Natural killer cell treated with Interleukin-12 subunit alpha and Interleukin-12 subunit beta and Interleukin-15 and Interleukin-18, amount 100 ng/mL, for 72 hours (primary cell): ENCODE results near the gene HOOK1. TPM values are rescaled to one million over a fixed set of nuclear protein-coding genes. Genes with fewer than 3 reads are reported as not detected.
"Not testable (repeated sequence)": the region's sequence is repeated elsewhere in the genome, so short reads cannot be mapped to it uniquely, and the experiment has no call there.

Experiments used
- ATAC-seq, 2 donors: fragments of 150-1000 bp; cut with Tn5 transposase in 1 of 2; sonication (Bioruptor Pico), chemical (Tn5 transposase) in 1 of 2; 2 replicates each; pipeline ENCODE4 v1.10.0; 2021
- DNase-seq: peaks from one replicate; pipeline ENCODE4 v3.0.0; 2022; ENCODE audit warnings: low spot score
- H3K27ac Mint-ChIP-seq, 2 donors: 1 replicate in 1 of 2; 2 replicates in 1 of 2; pipeline ENCODE4 v1.8.0; 2022; ENCODE audit warnings: mixed read lengths in 2 of 2, mild to moderate bottlenecking in 1 of 2, moderate library complexity in 1 of 2
- H3K27me3 Mint-ChIP-seq, 2 donors: 1 replicate in 1 of 2; 2 replicates in 1 of 2; pipeline ENCODE4 v1.8.0; 2022; ENCODE audit warnings: mixed read lengths in 2 of 2
- H3K36me3 Mint-ChIP-seq: one replicate; pipeline ENCODE4 v1.8.0; 2022; ENCODE audit warnings: mixed read lengths
- H3K4me1 Mint-ChIP-seq, 2 donors: 1 replicate in 1 of 2; 2 replicates in 1 of 2; pipeline ENCODE4 v1.8.0; 2022; ENCODE audit warnings: low read depth in 2 of 2, mixed read lengths in 2 of 2, mild to moderate bottlenecking in 1 of 2
- H3K4me3 Mint-ChIP-seq: one replicate; pipeline ENCODE4 v1.8.0; 2022; ENCODE audit warnings: mixed read lengths
- H3K9me3 Mint-ChIP-seq: 2 replicates; pipeline ENCODE4 v1.8.0; 2022; ENCODE audit warnings: mixed read lengths
- total RNA-seq, 2 donors: library from RNA; stranded (reverse); gene quantifications; one replicate each; pipeline ENCODE4 v1.2.3, GENCODE V29; 2022

Gene HOOK1
- total RNA-seq, 2 donors from 2014 or later: 1.1 to 2.6 TPM

DNA sequence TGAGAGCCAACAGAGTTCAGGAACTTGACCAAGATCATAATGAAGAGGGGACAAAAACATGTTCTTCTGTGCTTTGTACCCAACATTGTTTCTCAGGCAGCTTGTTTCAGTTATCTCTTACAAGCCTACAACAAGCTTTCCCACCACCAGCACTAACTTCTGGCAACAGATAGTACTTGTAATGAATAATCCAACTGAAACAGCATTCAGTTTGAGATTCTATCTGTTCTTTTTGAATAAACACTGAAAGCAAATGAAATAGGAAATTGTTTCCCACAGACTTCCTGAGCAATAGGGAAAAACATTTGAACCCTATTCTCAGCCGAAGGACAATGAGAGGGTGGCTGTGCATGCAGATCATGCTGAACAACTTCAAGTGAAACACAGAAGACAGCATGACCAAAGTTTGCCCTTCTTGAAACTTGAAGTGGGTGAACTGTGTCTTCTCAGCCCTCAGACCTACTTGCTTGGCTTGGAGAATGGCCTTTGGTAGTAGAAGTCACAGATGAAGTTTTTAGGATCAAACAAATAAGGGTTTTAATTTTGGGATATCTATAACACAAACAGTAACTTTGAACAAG, 11.2 kb upstream of the HOOK1 start:
- no peak for ATAC-seq
- peaks cover 27 to 45% of the 10 kb centered on the region in 2 donors for H3K27me3 Mint-ChIP-seq
- DNase-seq: no peak
- H3K4me1 Mint-ChIP-seq: no peaks in the 10 kb centered on the region
- H3K27ac Mint-ChIP-seq: no peak overlapping the region
- H3K9me3 Mint-ChIP-seq: peaks cover 3% of the 10 kb centered on the region
- H3K4me3 Mint-ChIP-seq: no peak overlapping the region
- no peaks in the 10 kb centered on the region for H3K36me3 Mint-ChIP-seq

DNA sequence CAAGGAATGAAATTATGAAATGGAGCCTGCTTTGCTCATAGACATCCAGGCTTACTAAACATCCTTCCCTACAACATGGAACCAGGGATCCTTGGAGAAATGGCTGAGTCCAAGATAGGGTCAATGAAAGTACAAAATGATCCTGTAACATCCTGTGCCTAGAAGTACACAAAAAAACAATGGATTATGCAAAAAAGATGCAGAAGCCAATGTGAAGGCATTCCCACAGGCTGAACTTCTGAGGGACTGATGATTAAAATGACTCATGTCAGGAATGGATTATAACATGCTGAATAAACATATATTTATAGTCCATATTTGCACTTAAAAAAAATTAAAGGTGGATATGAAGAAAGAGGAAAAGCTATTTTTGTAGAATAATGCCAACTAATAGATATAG, 10.4 kb upstream of the HOOK1 start:
- H3K27me3 Mint-ChIP-seq: peaks cover 33 to 52% of the 10 kb centered on the region in 2 donors
- no peaks in the 10 kb centered on the region for H3K4me1 Mint-ChIP-seq
- H3K9me3 Mint-ChIP-seq: peaks cover 3% of the 10 kb centered on the region

GRCh38 chr1:59805554-59805953, 9.2 kb upstream of the HOOK1 start:
- Mint-ChIP-seq H3K27me3 (peaks cover 33 to 54% of the 10 kb centered on the region in 2 donors), H3K36me3 (peaks cover 4% of the 10 kb centered on the region), H3K9me3 (peaks cover 3% of the 10 kb centered on the region), H3K27ac (no peak overlapping the region), H3K4me1 (no peaks in the 10 kb centered on the region), H3K4me3 (no peak overlapping the region)
- ATAC-seq: no peak
- DNase-seq: no peak

More for the DNA sequence above, 10.4 kb upstream of the HOOK1 start:
- DNase-seq (no peak), ATAC-seq (no peak)
- Mint-ChIP-seq H3K4me3 (no peak overlapping the region), H3K36me3 (no peaks in the 10 kb centered on the region), H3K27ac (no peak overlapping the region)

- Mint-ChIP-seq H3K4me1 (peaks cover 0 to 4% of the 10 kb centered on the region in 2 donors), H3K27ac (no peak overlapping the region), H3K9me3 (no peaks in the 10 kb centered on the region), H3K27me3 (peaks cover 12 to 29% of the 10 kb centered on the region in 2 donors), H3K4me3 (no peak overlapping the region), H3K36me3 (peaks cover 4% of the 10 kb centered on the region)
- DNase-seq: peak; percentile 79
- ATAC-seq: peak; percentile 94 to 96
Measured at GRCh38 chr1:59814180-59814900, 409 bp upstream of the HOOK1 start.

DNA sequence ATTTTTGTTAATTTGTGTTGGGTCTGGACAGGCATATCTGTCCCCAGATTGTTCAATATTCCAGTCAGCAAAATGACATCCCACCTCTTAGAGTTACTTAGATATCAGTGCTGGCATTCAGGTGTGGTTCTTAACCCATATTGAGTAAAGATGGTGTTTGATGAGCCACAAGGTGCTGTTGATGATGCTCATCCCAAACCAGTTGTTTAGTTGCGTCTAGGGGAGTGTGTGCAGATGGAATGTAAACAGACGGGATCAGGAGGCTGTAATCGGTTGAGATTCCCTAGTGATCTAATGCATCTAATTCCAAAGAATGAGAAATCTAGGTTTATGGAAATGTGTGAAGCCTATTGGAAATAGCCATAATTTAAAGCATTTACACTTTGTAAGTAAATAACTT, 1.1 kb downstream of the HOOK1 start:
- ATAC-seq: no peak
- Mint-ChIP-seq H3K4me1 (peaks cover 0 to 4% of the 10 kb centered on the region in 2 donors), H3K4me3 (no peak overlapping the region), H3K36me3 (no peaks in the 10 kb centered on the region), H3K9me3 (no peaks in the 10 kb centered on the region), H3K27ac (no peak overlapping the region), H3K27me3 (peaks cover 5 to 24% of the 10 kb centered on the region in 2 donors)
- DNase-seq: no peak

- ATAC-seq: no peak
- Mint-ChIP-seq H3K4me3 (no peak overlapping the region), H3K27ac (no peak overlapping the region), H3K9me3 (no peaks in the 10 kb centered on the region), H3K4me1 (peaks cover 0 to 4% of the 10 kb centered on the region in 2 donors), H3K36me3 (no peaks in the 10 kb centered on the region), H3K27me3 (peaks cover 0 to 19% of the 10 kb centered on the region in 2 donors)
- no peak for DNase-seq
Measured at GRCh38 chr1:59816318-59816878, 1.6 kb downstream of the HOOK1 start.

GRCh38 chr1:59819566-59820438, 5.1 kb downstream of the HOOK1 start:
- Mint-ChIP-seq H3K4me3 (no peak overlapping the region), H3K36me3 (no peaks in the 10 kb centered on the region), H3K9me3 (no peaks in the 10 kb centered on the region), H3K27me3 (peaks cover 0 to 10% of the 10 kb centered on the region in 2 donors), H3K4me1 (no peaks in the 10 kb centered on the region), H3K27ac (no peak overlapping the region)
- ATAC-seq (no peak), DNase-seq (no peak)

DNA sequence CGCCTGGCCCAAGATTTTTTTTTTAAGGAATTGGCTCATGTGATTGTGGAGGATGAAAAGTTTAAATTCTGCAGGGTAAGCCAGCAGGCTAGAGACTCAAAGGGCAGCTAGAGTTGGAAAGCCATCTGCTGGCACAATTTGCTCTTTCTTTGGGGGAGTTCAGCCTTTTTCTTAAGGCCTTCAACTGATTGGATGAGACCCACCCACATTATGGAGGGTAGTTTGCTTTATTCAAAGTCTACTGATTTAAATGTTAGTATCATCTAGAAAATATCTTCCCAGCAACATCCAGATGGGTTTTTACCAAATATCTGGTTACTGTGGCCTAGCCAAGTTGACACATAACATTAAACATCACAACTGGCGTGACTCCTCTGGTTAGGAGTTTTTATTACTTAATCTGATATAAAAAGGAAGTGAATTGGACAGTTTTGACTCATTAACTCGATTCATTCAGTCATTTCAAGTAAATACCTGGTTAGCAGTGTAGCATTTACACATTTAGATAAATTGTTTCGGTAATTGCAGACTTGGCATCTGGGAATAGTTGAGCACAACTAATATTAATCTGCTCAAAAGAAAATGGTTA, 12.4 kb downstream of the HOOK1 start:
- no peak overlapping the region for H3K4me3 Mint-ChIP-seq
- H3K27me3 Mint-ChIP-seq: peaks cover 0 to 5% of the 10 kb centered on the region in 2 donors
- DNase-seq (no peak), ATAC-seq (no peak)
- no peaks in the 10 kb centered on the region for H3K36me3 Mint-ChIP-seq
- no peak overlapping the region for H3K27ac Mint-ChIP-seq
- H3K4me1 Mint-ChIP-seq: no peaks in the 10 kb centered on the region
- H3K9me3 Mint-ChIP-seq: no peaks in the 10 kb centered on the region

GRCh38 chr1:59828160-59828559, 13.4 kb downstream of the HOOK1 start:
- Mint-ChIP-seq H3K27ac (no peak overlapping the region), H3K36me3 (no peaks in the 10 kb centered on the region), H3K27me3 (peaks cover 0 to 5% of the 10 kb centered on the region in 2 donors), H3K9me3 (no peaks in the 10 kb centered on the region), H3K4me3 (no peak overlapping the region), H3K4me1 (no peaks in the 10 kb centered on the region)
- ATAC-seq (no peak), DNase-seq (no peak)

DNA sequence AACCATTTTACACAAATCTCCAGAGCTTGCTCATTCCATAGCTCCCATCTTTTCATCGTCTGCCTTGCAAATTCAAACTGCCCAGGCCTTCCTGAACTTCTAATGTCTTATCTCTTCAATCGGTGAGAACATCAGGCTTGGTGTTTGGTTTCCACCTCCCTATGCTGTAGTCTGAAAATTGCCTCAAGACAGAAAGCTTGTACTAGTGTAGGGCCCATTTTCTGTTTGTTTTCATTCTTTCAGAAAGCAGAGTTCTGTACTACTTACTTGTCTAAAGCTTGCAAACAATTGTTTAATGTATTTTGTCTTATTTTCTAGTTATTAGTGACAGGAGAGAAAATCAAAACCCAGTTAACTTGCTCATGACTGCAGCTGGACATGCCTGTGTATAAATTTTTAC, 16.8 kb downstream of the HOOK1 start:
- Mint-ChIP-seq H3K4me1 (no peaks in the 10 kb centered on the region), H3K27me3 (no peaks in the 10 kb centered on the region), H3K9me3 (no peaks in the 10 kb centered on the region), H3K4me3 (no peak overlapping the region), H3K36me3 (no peaks in the 10 kb centered on the region), H3K27ac (no peak overlapping the region)
- no peak for DNase-seq
- ATAC-seq: no peak

DNA sequence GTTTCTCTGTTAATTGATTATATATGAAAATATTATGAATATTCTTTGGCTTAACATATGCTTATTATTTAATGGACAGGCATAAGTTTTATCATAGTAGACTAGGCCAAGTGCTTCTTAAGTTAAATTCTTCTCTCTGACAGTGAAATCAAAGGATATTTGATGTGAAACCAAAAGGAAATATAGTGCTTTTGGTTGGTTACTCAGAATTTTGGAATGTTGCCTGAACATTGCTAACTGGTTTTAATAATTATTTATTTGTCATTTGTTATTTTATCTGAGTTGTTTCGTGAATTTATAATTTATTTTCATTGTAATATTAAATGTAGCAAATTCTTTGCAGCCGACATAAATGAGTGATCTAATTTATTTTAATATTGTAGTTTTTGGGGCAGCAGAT, 18.3 kb downstream of the HOOK1 start:
- Mint-ChIP-seq H3K4me3 (no peak overlapping the region), H3K4me1 (no peaks in the 10 kb centered on the region), H3K36me3 (peaks cover 3% of the 10 kb centered on the region)

DNA sequence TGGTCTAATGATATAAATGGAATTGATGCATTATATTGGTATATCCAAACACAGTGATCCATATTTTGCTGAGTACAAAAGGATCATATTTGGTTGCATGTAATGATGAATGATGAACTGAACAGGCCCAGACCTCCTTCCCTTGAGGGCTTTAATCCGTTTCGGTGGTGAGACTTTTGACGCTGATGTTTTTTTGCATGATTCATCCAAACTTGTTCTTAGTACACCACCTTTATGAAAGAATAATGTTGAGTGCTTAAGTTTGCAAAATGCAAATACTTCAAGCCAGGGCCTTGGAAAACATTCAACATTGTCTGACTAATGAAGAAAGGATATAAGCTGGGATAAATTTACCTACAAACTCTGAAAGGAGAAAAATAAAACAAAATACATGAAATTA, 19.2 kb downstream of the HOOK1 start:
- H3K4me3 Mint-ChIP-seq: no peak overlapping the region
- H3K4me1 Mint-ChIP-seq: no peaks in the 10 kb centered on the region
- H3K27ac Mint-ChIP-seq: no peak overlapping the region
- H3K27me3 Mint-ChIP-seq: no peaks in the 10 kb centered on the region
- H3K36me3 Mint-ChIP-seq: peaks cover 12% of the 10 kb centered on the region
- H3K9me3 Mint-ChIP-seq: no peaks in the 10 kb centered on the region
- DNase-seq (no peak), ATAC-seq (no peak)

More for the DNA sequence above, 18.3 kb downstream of the HOOK1 start:
- ATAC-seq (no peak), DNase-seq (no peak)
- Mint-ChIP-seq H3K9me3 (no peaks in the 10 kb centered on the region), H3K27ac (no peak overlapping the region), H3K27me3 (no peaks in the 10 kb centered on the region)

GRCh38 chr1:59837857-59838256, 23.1 kb downstream of the HOOK1 start:
- H3K36me3 Mint-ChIP-seq: peaks cover 12% of the 10 kb centered on the region
- H3K9me3 Mint-ChIP-seq, DNase-seq, ATAC-seq, H3K27me3 Mint-ChIP-seq, H3K4me3 Mint-ChIP-seq, H3K4me1 Mint-ChIP-seq, H3K27ac Mint-ChIP-seq: not testable (repeated sequence)
